Neuronal stem cell (in vitro differentiated cells): ENCODE measurements around the gene MTFR2.

Experiments used
- DNase-seq: peaks from one replicate; pipeline ENCODE4 v3.0.0-alpha.2; 2013; ENCODE audit warnings: low spot score
- H2AFZ ChIP-seq: one replicate; pipeline ENCODE4 v1.6.1; 2013; ENCODE audit warnings: mild to moderate bottlenecking, low read length, inconsistent platforms
- H2AK5ac ChIP-seq: 2 replicates; pipeline ENCODE4 v1.6.1; 2013; ENCODE audit warnings: low read depth, mild to moderate bottlenecking, inconsistent platforms, low read length, moderate library complexity, mixed read lengths
- H2BK120ac ChIP-seq: 2 replicates; pipeline ENCODE4 v1.6.1; 2013; ENCODE audit warnings: low read depth, mild to moderate bottlenecking, inconsistent platforms, low read length, moderate library complexity, mixed read lengths
- H2BK12ac ChIP-seq: one replicate; pipeline ENCODE4 v1.6.1; 2013; ENCODE audit warnings: low read length, inconsistent platforms
- H2BK15ac ChIP-seq: 2 replicates; pipeline ENCODE4 v1.6.1; 2013; ENCODE audit warnings: mild to moderate bottlenecking, low read length, inconsistent platforms, mixed read lengths
- H2BK5ac ChIP-seq: one replicate; pipeline ENCODE4 v1.6.1; 2013; ENCODE audit warnings: inconsistent platforms, mild to moderate bottlenecking, low read length, moderate library complexity
- H3K14ac ChIP-seq: one replicate; pipeline ENCODE4 v1.6.1; 2013; ENCODE audit warnings: low read length, inconsistent platforms
- H3K18ac ChIP-seq: 2 replicates; pipeline ENCODE4 v1.6.1; 2013; ENCODE audit warnings: low read length, inconsistent platforms
- H3K23ac ChIP-seq: 2 replicates; pipeline ENCODE4 v1.6.1; 2013; ENCODE audit warnings: low read depth, mild to moderate bottlenecking, mixed read lengths, low read length, inconsistent platforms; ENCODE audit not compliant: poor library complexity
- H3K27ac ChIP-seq: replicated peaks from 3 replicates; pipeline ENCODE4 v1.5.1; 2013; ENCODE audit warnings: low read length, inconsistent platforms
- H3K27me3 ChIP-seq, 3 experiments: 2 replicates each; pipeline ENCODE4 v1.6.1; 2013; ENCODE audit warnings: low read length in 3 of 3, mild to moderate bottlenecking in 2 of 3, inconsistent platforms in 1 of 3, low read depth in 1 of 3, mixed read lengths in 1 of 3, moderate library complexity in 1 of 3; ENCODE audit not compliant: control insufficient read depth in 3 of 3, insufficient read depth in 3 of 3
- H3K36me3 ChIP-seq, 2 donors: replicated peaks in 1 of 2; 2 replicates each; pipeline ENCODE4 v1.6.1; 2013; ENCODE audit warnings: low read length in 2 of 2; ENCODE audit not compliant: control insufficient read depth in 2 of 2, insufficient read depth in 2 of 2
- H3K4ac ChIP-seq: 2 replicates; pipeline ENCODE4 v1.6.1; 2013; ENCODE audit warnings: inconsistent platforms, mild to moderate bottlenecking, low read length, moderate library complexity
- H3K4me1 ChIP-seq, 2 donors: 1 replicate in 1 of 2; 2 replicates in 1 of 2; pipeline ENCODE4 v1.6.1; 2013; ENCODE audit warnings: low read length in 2 of 2, low read depth in 1 of 2; ENCODE audit not compliant: control insufficient read depth in 2 of 2, insufficient read depth in 1 of 2
- H3K4me2 ChIP-seq: one replicate; pipeline ENCODE4 v1.6.1; 2013; ENCODE audit warnings: mild to moderate bottlenecking, low read length, inconsistent platforms; ENCODE audit not compliant: insufficient read depth, poor library complexity, severe bottlenecking
- H3K4me3 ChIP-seq, 2 donors: 2 replicates each; pipeline ENCODE4 v1.5.1; 2013; ENCODE audit warnings: low read length in 2 of 2, mild to moderate bottlenecking in 2 of 2, inconsistent platforms in 1 of 2, moderate library complexity in 1 of 2
- H3K79me1 ChIP-seq: one replicate; pipeline ENCODE4 v1.6.1; 2013; ENCODE audit warnings: low read depth, mild to moderate bottlenecking, inconsistent platforms, low read length, moderate library complexity
- H3K9ac ChIP-seq: one replicate; pipeline ENCODE4 v1.6.1; 2013; ENCODE audit warnings: mild to moderate bottlenecking, low read depth, low read length, inconsistent platforms; ENCODE audit not compliant: poor library complexity
- H3K9me3 ChIP-seq, 2 donors: replicated peaks in 1 of 2; 2 replicates each; pipeline versions ENCODE3 to v1.6.1; 2013; ENCODE audit warnings: low read length in 2 of 2, mild to moderate bottlenecking in 2 of 2, inconsistent platforms in 1 of 2, low read depth in 1 of 2, mixed read lengths in 1 of 2, moderate library complexity in 1 of 2; ENCODE audit not compliant: control insufficient read depth in 2 of 2, insufficient read depth in 1 of 2
- H4K8ac ChIP-seq: one replicate; pipeline ENCODE4 v1.6.1; 2013; ENCODE audit warnings: low read depth, mild to moderate bottlenecking, inconsistent platforms, low read length, moderate library complexity
- H4K91ac ChIP-seq: one replicate; pipeline ENCODE4 v1.6.1; 2013; ENCODE audit warnings: low read length, low read depth, mild to moderate bottlenecking, inconsistent platforms; ENCODE audit not compliant: poor library complexity
- WGBS, 2 donors: extraction: QIAGEN DNeasy Blood & Tissue Kit; methylation state at CpG; one replicate each; pipeline ENCODE4 v1.1.7; 2013; ENCODE audit warnings: missing lambda C conversion rate in 2 of 2, mixed read lengths in 1 of 2; ENCODE audit not compliant: insufficient read length in 2 of 2, insufficient replicate concordance in 1 of 2; ENCODE audit errors: extremely low coverage in 2 of 2; 5-methylcytosine and 5-hydroxymethylcytosine counted together

MTFR2 gene

GRCh38 chr6:136188486-136188885 is 61.6 kb downstream of the MTFR2 start:
- H4K8ac ChIP-seq = no peak overlapping the region

DNA sequence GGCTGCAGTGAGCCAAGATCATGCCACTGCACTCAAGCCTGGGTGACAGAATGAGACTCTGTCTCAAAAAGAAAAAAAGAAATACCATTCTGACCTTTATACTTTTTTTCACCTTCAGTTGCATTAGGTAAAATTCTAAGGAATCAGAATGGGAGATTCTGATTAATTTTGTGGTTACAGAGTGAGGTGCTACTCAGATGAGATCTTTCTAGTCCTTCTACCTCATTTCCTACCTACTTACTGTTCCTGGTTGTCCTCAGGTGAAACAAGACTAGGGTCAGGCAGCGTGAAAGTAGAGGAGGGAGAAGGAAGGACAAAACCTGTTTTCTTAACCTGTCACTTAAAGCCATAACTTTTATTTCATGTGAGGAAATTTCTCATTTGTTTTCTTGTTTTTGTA is 63.7 kb downstream of the MTFR2 start:
- no peak overlapping the region for H2BK15ac ChIP-seq
- WGBS, 2 donors = no CpG with 5 or more reads among the region's 1 CpG
- H2BK5ac ChIP-seq = no peak overlapping the region
- H2AK5ac ChIP-seq = no peak overlapping the region
- no peak overlapping the region for H3K14ac ChIP-seq
- H3K79me1 ChIP-seq = no peaks in the 10 kb centered on the region
- H3K27me3 ChIP-seq = no peaks in the 10 kb centered on the region
- no peak overlapping the region for H4K91ac ChIP-seq
- H3K4me3 ChIP-seq = no peak overlapping the region
- no peak overlapping the region for H3K27ac ChIP-seq
- H3K9ac ChIP-seq = no peak overlapping the region
- H2BK120ac ChIP-seq = no peak overlapping the region
- no peak overlapping the region for H3K4me2 ChIP-seq
- peaks cover 3 to 10% of the 10 kb centered on the region in 2 donors for H3K4me1 ChIP-seq
- H4K8ac ChIP-seq = no peak overlapping the region
- no peaks in the 10 kb centered on the region for H3K36me3 ChIP-seq
- no peak overlapping the region for H2AFZ ChIP-seq
- no peak overlapping the region for H3K4ac ChIP-seq
- H3K9me3 ChIP-seq = no peaks in the 10 kb centered on the region
- H2BK12ac ChIP-seq = no peak overlapping the region
- no peak overlapping the region for H3K18ac ChIP-seq
- H3K23ac ChIP-seq = no peak overlapping the region
- no peak for DNase-seq

More at GRCh38 chr6:136188486-136188885, 61.6 kb downstream of the MTFR2 start:
- no peaks in the 10 kb centered on the region for H3K79me1 ChIP-seq
- H2AK5ac ChIP-seq = no peak overlapping the region
- no peak overlapping the region for H3K18ac ChIP-seq
- H3K4me1 ChIP-seq = peaks cover 3 to 4% of the 10 kb centered on the region in 2 donors
- no peak overlapping the region for H3K23ac ChIP-seq
- H2BK5ac ChIP-seq = no peak overlapping the region
- H3K4me2 ChIP-seq = no peak overlapping the region
- no peak overlapping the region for H2AFZ ChIP-seq
- no peaks in the 10 kb centered on the region for H3K27me3 ChIP-seq
- H3K9me3 ChIP-seq = no peaks in the 10 kb centered on the region
- no peak overlapping the region for H3K9ac ChIP-seq
- no CpG with 5 or more reads among the region's 2 CpGs for WGBS, 2 donors
- H2BK120ac ChIP-seq = no peak overlapping the region
- no peak overlapping the region for H2BK15ac ChIP-seq
- no peak overlapping the region for H3K14ac ChIP-seq
- peak; percentile 3 for DNase-seq
- H3K36me3 ChIP-seq = no peaks in the 10 kb centered on the region
- no peak overlapping the region for H4K91ac ChIP-seq
- H3K27ac ChIP-seq = no peak overlapping the region
- no peak overlapping the region for H2BK12ac ChIP-seq
- no peak overlapping the region for H3K4me3 ChIP-seq
- no peak overlapping the region for H3K4ac ChIP-seq

DNA sequence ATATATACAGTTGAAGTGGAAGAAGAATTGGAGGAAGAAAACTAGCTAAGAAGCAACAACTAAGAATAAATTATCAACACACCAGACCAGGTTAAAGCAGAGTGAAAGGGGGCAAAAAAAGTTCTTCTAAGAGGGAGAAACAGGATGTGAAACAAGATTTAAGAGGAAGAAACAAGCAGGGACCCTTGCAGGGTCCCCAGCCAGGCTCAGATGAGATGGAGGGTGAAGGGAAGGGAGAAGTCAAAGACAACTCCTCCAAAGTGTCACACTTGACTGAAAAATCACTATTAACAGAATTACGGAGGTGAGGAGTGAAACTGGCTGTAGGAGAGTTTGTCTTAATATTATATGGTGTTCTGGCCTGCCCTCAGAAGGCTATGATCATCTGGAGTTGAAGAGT is 65.4 kb downstream of the MTFR2 start:
- Histone ChIP-seq H3K9ac (no peak overlapping the region), H3K4me1 (peaks cover 3 to 11% of the 10 kb centered on the region in 2 donors), H3K4ac (no peak overlapping the region), H3K27ac (no peak overlapping the region), H4K91ac (no peak overlapping the region), H3K4me2 (no peak overlapping the region), H3K4me3 (no peak overlapping the region), H2BK12ac (no peak overlapping the region), H2AFZ (no peak overlapping the region), H3K18ac (no peak overlapping the region), H3K36me3 (no peaks in the 10 kb centered on the region), H3K27me3 (no peaks in the 10 kb centered on the region), H3K14ac (no peak overlapping the region), H2BK5ac (no peak overlapping the region), H3K23ac (no peak overlapping the region), H4K8ac (no peak overlapping the region), H2BK15ac (no peak overlapping the region), H3K79me1 (no peaks in the 10 kb centered on the region), H2AK5ac (no peak overlapping the region), H2BK120ac (no peak overlapping the region), H3K9me3 (no peaks in the 10 kb centered on the region)
- WGBS, 2 donors = no CpG with 5 or more reads among the region's 1 CpG
- DNase-seq = no peak

- no CpG with 5 or more reads among the region's 1 CpG for WGBS, 2 donors
- H3K9ac ChIP-seq = no peak overlapping the region
- no peak overlapping the region for H3K4me3 ChIP-seq
- H4K91ac ChIP-seq = no peak overlapping the region
- H3K14ac ChIP-seq = no peak overlapping the region
- H2AFZ ChIP-seq = no peak overlapping the region
- H3K79me1 ChIP-seq = no peaks in the 10 kb centered on the region
- H3K27me3 ChIP-seq = no peaks in the 10 kb centered on the region
- no peak overlapping the region for H3K4ac ChIP-seq
- H3K4me2 ChIP-seq = no peak overlapping the region
- H3K9me3 ChIP-seq = no peaks in the 10 kb centered on the region
- no peaks in the 10 kb centered on the region for H3K36me3 ChIP-seq
- no peak overlapping the region for H2BK120ac ChIP-seq
- no peak overlapping the region for H3K23ac ChIP-seq
- H4K8ac ChIP-seq = no peak overlapping the region
- H3K18ac ChIP-seq = no peak overlapping the region
- H2BK12ac ChIP-seq = no peak overlapping the region
- H2BK5ac ChIP-seq = no peak overlapping the region
- H3K4me1 ChIP-seq = peaks cover 0 to 6% of the 10 kb centered on the region in 2 donors
- H2AK5ac ChIP-seq = no peak overlapping the region
- H2BK15ac ChIP-seq = no peak overlapping the region
- no peak overlapping the region for H3K27ac ChIP-seq
- DNase-seq = no peak
Observed at GRCh38 chr6:136181861-136182260, 68.2 kb downstream of the MTFR2 start.
